NCI-H2196 (cell line): ENCODE measurements around the gene RPL19.
A peak's percentile ranks its signal among the peaks of the same experiment; 100 is the strongest.

Experiments
- DNase-seq: peaks from one replicate; lab custom pipeline; 2025; ENCODE audit not compliant: unreplicated experiment; lab: John Stamatoyannopoulos, UW

Gene RPL19

DNA sequence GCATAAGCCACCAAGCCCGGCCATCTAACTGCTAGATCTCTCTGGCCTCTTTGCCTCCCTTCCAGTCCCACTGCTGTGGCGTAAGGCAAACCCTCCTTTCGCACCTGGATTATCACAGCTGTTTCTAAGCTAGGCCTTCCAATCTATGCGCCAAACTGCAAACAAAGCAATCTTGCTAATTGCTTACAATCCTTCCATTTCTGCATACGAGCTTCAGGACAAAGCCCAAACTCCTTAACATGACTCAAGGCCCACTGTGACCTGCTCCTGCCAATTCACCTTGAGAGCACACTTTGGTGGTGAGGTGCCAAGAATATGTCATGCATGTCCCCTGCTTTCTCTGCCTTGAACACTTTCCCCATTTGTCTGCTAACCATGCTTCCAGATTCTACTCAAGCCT, 28.1 kb upstream of the RPL19 start:
- no peak for DNase-seq

DNA sequence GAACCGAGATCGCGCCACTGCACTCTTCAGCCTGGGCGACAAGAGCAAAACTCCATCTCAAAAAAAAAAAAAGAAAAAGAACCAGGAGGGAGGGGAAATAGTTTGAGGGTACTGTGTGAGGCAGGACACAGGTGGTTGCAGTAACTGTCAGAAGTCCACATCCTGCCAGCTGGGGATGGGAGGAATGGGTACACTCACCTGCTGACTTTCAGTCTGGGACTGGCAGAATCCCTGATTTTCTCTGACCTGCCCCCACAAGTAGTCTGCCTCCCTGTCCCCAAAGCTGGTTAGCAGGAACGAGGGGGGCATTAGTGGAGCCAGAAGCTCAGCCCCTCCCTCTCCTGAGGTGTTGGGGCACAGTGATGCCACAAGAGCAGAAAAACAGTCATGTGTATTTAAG, 27.0 kb upstream of the RPL19 start:
- DNase-seq: no peak

DNA sequence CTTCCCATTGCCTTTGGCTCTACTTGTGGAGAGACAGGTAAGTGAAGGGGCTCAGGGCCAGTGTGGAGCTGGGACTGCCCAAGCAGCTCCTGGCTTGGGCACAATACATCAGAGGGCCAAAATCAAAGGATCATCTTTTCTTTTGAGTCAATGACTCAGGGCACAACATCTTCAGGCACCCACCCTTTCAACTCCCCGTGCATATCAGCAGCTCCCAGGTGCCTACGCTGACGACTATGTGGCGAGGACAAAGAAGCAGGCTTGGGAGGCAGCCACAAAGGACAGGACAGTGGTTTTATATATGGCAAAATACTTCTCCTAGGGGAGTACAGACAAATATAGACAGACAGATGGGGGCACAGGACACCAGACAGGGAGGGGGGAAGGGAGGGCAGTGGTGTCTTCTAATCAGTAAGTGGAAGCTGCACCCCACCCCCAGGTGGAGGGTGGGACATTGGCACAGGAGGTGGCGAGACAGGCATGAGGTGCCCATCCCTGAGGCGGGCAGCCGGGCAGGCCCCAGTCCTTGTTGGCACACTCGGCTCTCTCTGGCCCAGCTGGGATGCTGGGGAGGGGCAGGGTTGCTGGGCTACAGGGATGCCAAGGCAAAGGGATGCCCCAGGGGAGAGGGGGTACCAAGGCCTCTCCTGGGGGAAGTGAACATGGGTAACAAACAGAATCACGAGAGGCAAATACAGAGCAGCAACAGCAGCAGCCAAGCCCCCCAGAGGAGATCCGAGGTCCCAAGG, 26.4 kb upstream of the RPL19 start:
- DNase-seq: no peak

DNA sequence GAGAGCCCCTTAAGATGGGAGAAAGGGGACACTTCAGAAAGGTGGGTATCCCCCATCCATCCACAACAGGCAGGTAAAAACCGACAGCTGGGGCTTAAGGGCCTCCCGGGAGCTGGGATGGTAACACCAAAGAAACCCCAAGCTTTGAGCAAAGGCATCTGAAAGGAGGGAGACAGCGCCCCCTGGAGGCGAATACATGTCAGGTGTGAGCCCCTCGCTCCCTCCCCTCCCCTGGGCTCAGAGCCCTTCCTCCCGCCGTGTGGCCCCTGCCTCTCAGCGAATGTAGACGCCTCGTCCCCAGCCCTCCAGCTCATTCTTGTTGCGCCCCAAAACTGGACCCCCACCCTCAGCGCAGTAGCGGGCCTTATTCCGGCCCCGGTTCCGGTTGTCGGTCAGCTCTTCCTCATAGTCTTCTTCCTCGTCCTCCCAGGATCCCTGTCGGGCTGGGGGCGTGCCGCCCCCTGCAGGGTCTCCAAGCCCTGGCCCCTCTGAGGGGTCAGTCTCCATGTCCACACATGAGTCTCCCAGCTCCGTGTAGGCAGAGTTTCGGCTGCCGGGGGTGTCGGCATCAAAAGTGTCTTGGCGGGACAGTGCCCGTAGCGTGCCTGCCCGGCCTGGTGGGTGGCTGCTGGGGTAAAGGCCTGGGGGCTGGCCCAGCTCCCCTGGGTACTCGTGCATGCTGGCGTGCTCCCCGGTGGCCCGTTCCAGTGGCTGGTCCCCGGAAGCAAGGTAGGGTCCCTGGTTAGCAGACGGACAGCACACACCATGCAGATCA, 25.0 kb upstream of the RPL19 start:
- peak; percentile 34 for DNase-seq

DNA sequence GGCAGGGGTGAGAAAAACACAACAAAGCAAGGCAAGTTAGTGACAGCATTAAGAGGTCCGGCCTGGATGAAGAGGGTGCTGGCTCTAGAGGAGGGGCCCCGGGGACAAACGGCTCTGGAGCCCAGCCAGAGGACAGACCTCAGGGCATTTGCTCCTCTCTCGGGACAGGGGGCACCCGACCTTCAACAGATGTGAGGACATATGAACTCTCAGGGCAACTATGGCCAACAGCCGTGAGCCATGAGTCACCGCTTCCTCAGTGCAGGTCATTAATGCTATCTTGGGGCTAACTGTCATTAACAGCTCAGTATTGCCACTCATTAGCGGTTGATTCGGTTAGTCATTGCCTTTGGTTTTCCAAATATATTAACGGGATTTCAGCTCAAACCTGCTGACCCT, 24.4 kb upstream of the RPL19 start:
- no peak for DNase-seq

DNA sequence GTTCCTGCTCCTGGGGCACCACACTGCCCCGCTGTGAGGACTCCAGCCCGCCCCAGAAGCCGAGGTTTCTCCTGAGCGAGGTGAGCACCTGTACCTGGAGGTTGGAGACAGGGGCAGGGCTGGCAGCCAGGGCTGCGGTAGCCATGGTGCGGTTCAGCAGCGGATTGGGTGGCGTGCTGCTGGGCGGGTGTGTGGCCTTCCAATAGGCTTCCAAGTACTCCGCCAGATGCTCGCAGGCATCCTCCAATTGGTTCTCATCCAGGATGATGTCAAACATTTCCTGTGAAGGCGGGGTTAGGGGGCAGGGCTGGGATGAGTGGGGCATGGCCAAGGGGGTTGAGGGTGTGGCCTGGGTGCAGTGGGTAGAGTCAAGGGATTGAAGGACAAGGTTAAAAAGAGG, 22.8 kb upstream of the RPL19 start:
- peak; percentile 83 for DNase-seq

DNA sequence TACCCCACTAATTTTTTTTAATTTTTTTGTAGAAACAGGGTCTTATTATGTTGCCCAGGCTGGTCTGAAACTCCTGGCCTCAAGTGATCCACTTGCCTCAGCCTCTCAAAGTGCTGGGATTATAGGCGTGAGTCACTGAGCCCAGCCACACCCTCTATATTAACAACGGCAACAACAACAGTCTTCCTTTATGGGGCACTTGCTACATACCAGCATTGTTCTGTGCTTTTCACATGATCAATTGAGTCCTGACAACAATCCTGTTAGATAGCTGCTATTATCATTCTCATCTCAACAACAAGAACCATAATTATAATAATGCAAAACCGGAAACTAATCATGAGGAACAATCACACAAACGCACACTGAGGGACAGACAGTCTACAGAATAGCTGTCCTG, 21.5 kb upstream of the RPL19 start:
- no peak for DNase-seq

DNA sequence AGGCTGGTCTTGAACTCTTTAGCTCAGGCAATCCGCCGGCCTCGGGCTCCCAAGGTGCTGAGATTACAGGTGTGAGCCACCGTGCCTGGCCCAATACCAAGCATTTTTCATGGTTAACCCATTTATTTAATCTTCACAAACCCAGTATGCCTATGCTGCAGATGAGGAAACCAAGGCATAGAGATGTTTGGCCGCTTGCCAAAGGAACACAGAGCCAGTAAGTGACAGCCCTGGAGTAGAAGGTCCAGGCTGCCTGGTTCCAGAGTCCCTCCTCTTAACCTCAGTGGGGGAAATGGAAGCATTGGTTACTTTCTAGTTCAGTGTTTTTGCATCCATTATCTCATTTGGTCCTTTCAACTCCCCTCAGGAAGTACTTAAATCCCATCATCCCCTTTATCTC, 18.8 kb upstream of the RPL19 start:
- no peak for DNase-seq

DNA sequence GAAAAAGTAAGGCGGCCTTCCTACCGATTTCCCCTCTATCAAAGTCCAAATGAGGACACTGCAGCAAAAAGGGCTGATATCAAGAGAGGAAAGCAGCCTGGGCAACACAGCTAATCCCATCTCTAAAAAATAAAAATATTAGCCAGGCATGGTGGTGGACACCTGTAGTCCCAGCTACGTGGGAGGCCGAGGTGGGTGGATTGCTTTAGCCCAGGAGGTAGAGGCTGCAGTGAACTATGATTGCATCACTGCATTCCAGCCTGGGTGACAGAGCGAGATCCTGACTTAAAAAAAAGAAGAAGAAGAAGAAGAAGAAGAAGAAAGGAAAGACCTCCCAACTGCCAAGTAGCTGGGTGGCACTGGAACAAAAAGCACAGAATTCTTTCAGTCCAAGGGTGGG, 17.0 kb upstream of the RPL19 start:
- DNase-seq: no peak

DNA sequence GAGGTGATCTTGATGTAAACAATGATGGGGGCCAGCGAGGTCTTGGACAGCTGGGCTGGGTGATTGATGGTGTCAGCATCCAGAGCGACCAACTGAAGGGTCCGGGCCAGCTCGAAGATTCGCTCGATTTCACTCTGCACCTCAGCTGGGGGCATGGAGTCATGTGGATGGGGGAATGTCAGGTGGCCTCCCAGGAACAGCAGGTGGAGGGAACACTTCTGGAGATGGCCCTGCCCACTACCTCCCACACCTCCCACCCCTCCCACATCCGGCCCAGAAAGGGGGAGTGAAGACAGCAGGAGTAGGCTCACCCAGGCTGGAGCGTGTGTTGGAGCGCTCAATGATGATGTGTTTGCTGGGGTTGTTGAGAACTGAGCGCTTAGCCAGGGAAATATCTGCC, 16.4 kb upstream of the RPL19 start:
- no peak for DNase-seq

DNA sequence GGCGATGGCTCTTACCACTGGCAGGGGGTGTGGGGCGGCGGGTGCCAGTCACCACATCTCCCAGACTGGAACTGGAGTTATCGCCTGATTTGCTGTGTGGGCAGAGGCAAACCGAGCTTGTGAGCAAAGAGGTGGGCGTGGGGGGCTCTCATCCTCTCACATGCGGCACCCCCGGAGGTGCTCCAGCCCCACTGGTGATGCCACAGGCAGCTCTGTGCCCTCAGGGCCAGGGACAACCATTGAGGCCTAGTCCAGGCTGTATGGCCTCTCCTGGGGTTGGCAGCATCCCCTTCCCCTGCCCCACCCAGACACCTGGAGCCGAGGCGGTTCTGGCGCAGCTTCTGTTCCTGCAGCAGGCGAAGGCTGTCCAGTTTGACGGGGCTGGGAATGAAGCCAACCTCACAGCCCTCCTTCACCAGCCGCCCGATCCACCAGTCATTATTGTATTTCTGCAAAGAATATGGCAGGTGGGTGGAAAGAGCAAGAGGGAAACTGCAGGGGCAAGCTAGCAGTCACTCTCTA, 13.5 kb upstream of the RPL19 start:
- DNase-seq: peak; percentile 25

DNA sequence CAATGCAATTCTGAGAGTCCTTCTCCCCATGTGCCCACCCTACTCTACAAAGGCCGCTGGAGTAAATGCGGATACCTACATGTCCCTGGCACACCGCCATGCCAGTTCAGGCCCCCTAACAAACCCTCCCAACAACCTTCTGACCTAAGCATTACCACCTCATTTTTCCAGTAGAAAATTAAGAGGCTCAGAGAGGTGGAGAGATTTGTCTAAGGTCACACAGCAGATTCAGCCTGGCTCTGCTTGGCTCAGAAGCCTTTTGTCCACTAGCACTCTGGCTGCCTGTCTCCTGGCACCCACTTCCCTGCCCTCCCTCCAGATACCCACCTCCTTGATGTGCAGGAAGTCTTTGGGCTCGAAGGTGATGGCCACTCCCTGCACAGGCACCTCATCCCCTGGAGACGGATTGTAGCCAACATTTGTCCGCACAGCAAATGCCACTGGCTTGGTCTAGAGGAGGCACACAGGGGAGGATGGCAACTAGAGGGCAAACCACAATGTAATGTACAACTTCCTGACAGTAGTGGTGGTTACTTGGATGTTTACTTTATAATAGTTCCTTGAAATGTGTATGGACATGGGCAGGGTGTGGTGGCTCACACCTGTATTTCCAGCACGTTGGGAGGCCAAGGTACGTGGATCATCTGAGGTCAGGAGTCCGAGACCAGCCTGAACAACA, 12.8 kb upstream of the RPL19 start:
- no peak for DNase-seq

DNA sequence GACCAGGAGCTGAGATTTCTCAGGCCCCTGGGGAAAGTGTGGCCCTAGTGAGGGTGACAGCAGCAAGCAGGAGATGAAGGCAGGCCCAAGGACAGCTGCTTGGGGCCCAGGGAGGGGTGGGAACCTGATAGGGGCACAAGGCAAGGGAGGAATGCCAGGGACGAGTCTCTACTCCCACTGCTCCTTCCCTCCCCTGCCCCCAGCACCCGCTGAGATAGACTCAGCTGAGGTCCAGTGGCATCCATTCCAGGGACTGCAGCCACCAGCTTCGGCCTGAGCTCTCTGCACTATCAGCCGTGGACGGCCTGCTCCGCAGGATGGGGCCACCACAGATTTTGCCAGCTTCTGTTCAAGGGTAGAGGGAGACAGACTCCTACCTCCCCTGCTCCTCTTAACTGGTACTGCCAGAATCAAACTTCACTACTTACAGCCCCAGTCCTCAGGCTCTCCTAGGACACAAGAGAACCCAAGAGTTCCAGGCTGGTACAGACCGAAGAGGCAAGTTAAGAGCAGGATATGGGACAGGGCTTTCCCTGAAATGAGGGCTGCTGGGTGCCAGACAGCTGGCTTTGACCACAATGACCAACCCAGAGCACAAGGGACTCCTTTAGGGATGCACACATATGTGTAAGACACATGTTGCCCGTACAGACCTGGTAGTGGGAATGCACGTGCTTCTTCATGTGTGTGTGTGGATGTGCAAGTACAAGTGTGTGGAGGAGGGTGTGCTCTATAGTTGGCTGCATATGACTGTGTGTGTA, 8.2 kb upstream of the RPL19 start:
- DNase-seq: no peak

DNA sequence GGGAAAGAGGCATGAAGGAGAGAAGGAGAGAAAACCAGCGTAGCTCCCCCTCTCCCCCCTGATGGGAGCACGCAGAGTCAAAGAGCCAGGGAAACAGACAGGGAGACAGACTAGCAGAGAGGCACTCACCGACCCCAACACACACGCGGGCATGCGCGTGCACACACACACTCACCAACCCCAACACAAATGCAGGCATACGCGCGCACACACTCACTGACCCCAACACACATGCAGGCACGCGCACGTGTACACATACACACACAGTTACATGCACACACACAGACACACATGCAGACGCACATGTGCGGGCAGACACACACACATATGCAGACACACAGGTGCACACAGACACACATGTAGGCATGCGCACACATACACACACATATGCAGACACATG, 7.2 kb upstream of the RPL19 start:
- no peak for DNase-seq

DNA sequence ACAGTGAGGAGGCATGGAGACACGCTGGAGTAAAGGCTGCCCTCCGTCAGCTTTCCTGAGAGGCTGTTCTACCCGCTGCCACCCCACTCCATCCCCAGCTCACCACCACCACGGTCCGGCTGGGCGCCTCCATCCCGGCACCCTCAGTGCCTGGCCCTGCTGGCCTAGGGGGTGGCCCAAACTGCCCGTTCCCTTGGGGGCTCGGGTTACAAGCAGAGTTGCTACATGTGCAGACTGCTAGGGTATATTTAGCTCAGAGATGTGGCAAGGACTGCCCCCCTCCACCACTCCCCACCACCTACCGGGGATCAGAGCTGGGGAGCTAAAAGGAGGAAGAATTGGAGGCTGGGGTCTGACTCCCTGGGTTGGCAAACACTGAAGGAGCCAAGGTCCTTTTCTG, 6.7 kb upstream of the RPL19 start:
- DNase-seq: no peak

DNA sequence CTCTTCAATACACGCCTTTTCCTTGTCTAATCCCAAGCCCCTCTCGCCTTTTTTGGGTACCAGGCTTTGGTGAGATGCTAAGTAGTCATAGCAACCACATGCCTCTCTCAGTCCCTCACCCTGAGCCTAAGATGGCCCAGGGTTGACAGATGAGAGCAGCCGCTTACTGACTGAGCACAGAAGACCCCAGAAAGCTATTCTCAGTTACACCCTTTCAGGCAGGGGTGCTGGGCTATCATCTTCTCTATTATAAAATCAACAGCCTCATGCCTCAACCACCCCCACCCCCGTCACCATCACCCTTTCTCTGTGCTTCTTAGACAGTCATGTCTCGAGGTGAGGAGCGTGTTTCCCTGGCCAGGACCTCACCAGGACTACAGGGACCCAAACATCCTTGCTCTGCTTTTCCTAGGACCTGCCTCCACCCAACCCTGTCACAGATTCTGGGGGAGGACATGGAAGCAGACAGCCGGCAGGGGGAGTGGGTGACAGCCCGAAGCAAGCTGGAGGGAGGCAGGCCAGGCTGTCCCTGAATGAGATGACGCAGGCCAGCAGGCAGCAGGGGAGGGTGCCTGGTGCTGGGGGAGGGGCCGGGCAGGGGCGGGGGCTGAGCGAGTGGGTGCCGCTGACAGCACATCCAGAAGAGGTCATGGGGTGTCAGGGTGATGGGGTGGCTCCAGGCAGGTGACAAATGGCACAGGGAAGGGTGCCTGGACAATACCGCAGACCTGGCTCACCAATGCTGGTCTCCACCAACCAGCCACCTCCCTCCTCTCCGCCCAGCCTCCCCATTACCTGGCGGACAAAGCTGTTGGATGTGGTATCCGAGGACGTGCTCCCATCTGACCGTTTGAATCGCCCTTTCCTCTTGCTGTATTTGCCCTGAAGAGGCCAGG, 5.7 kb upstream of the RPL19 start:
- DNase-seq: no peak

DNA sequence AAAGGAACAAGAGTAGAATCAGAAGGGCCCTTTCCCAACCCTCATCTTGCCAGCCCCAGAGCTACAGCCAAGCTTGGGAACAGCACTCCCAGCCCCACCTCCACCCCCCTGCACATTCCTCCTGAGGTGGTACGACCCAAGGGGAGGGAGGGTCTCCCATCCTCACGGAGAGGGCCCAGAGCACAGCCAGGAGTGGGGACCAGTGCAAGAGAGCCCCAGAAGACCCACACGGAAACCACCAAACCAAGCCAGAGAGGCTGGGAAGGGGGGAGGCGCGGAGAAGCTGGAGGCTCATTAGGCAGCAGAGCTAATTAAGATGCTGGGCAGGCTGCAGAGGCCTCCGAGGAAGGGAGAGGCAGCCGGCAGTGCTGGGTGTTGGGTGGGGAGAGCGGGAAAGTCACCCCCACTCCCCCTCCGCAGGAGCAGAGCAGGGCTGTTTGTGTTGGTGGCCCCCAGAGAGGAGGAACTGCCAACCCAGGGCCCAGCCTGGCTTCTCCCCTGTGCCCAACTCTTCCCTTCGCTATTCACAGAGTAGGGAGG, 5.0 kb upstream of the RPL19 start:
- DNase-seq: no peak

DNA sequence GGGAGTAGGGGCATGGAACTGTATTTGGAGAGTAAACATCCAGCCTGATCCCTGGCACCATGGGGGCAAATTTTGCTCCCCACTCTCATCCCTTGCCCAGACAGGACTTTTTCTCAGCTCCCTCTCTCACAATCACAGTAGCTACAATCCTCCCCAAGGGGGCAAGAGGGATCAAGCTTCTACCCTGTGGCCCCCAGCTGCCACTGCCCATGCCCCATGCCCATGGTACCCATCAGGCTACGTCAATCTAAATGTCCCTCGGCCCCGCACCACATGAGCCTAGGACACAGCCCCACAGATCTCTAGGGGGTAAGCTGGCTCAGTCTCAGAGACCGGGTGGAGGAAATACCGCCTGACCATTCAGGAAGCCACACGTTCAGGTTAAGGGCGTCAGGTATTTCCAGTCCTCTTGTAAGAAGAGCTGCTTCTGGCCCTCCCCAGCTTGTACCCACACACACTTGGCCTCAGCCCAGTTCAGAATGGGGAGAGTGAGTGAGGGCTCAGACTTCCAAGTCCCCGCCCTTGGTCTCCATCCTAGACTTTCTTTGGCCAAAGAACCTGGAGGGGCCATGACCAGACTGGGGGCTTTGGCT, 4.4 kb upstream of the RPL19 start:
- no peak for DNase-seq

DNA sequence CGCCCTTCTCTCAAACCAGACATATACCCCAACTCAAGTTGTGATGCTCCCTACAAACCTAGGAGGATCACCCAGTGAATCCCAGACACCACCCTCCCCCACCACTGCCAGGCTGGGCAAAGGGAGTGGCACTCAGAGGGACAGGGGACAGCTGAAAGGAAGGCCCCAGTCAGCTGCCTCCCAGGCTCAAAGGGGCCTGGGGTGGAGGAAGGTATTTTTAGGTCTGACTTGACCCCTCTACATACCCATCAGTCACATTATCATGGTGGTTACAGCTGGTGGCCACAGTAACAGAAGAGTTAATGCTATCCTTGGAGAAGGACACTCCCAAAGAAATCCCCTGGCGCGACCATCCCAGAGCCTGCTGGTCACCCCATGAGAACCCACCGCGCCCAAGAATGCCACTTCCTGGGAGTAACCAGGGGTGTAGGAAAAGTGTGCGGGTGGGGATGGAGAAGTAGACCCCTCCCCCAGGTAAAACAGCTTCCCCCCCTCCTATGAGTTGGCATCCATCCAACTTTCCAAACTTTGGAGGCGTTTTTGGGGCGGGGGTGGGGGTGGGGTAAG, 3.8 kb upstream of the RPL19 start:
- no peak for DNase-seq
